ENCODE data around the gene KLK5.

DNA sequence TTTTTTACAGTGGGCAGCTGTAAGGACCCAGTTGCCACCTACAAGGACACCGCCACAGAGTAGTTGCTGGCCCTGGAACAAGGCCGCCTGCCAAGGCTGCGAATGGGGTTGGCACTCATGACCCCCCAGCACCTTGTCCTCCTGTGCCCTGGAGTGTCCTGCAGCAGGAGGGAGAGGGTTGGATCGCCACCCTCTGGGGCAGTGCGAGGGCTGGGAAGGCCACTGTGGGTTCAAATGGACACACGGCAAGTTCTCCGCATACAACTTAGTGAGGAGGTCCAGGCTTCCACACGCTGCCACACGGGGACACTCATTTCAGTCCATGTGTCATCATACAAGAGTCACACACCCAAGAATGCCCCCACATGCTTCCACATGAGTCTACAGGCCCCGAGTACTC, 47.6 kb upstream of the KLK5 start:
- TF ChIP-seq, protein P1, sequence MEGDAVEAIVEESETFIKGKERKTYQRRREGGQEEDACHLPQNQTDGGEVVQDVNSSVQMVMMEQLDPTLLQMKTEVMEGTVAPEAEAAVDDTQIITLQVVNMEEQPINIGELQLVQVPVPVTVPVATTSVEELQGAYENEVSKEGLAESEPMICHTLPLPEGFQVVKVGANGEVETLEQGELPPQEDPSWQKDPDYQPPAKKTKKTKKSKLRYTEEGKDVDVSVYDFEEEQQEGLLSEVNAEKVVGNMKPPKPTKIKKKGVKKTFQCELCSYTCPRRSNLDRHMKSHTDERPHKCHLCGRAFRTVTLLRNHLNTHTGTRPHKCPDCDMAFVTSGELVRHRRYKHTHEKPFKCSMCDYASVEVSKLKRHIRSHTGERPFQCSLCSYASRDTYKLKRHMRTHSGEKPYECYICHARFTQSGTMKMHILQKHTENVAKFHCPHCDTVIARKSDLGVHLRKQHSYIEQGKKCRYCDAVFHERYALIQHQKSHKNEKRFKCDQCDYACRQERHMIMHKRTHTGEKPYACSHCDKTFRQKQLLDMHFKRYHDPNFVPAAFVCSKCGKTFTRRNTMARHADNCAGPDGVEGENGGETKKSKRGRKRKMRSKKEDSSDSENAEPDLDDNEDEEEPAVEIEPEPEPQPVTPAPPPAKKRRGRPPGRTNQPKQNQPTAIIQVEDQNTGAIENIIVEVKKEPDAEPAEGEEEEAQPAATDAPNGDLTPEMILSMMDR (IDR thresholded peaks at IDR 0.05; ENCODE audit: poor library complexity, severe bottlenecking): no peak
- TF ChIP-seq EP300 (conservative IDR thresholded peaks at IDR 0.05; ENCODE audit: poor library complexity, severe bottlenecking): no peak
- TF ChIP-seq POLR2AphosphoS5 (IDR thresholded peaks at IDR 0.05): no peak
- TF ChIP-seq SMC3 (conservative IDR thresholded peaks at IDR 0.05; ENCODE audit: poor library complexity): no peak
- no peak for TF ChIP-seq EZH2 (IDR thresholded peaks at IDR 0.05; ENCODE audit: borderline replicate concordance, insufficient read depth, low read length, poor library complexity, severe bottlenecking)

Measured in neural cell (in vitro differentiated cells).